H9 (cell line): ENCODE data around the gene PICALM. TPM values are rescaled to one million over a fixed set of nuclear protein-coding genes. Genes with fewer than 3 reads are reported as not detected.

Source experiments
- DNase-seq: peaks from one replicate; pipeline ENCODE4 v3.0.0-alpha.2; 2017
- H2AFZ ChIP-seq: one replicate; pipeline ENCODE4 v1.6.1; 2013; ENCODE audit warnings: mild to moderate bottlenecking, low read length, control low read depth, moderate library complexity
- H2AK5ac ChIP-seq: 2 replicates; pipeline ENCODE4 v1.6.1; 2013; ENCODE audit warnings: low read length, control low read depth, mixed read lengths; ENCODE audit not compliant: insufficient read length
- H2BK120ac ChIP-seq: one replicate; pipeline ENCODE4 v1.6.1; 2013; ENCODE audit warnings: low read depth, mild to moderate bottlenecking, low read length, control low read depth, inconsistent platforms; ENCODE audit not compliant: poor library complexity, severe bottlenecking
- H2BK12ac ChIP-seq: 2 replicates; pipeline ENCODE4 v1.6.1; 2013; ENCODE audit warnings: low read length, control low read depth, mixed read lengths, low read depth; ENCODE audit not compliant: insufficient read length
- H2BK15ac ChIP-seq: 2 replicates; pipeline ENCODE4 v1.6.1; 2013; ENCODE audit warnings: low read depth, low read length, control low read depth
- H2BK20ac ChIP-seq: one replicate; pipeline ENCODE4 v1.6.1; 2013; ENCODE audit warnings: low read depth, mild to moderate bottlenecking, low read length, control low read depth, inconsistent platforms; ENCODE audit not compliant: poor library complexity, severe bottlenecking
- H2BK5ac ChIP-seq: 2 replicates; pipeline ENCODE4 v1.6.1; 2013; ENCODE audit warnings: low read length, control low read depth, mixed read lengths; ENCODE audit not compliant: insufficient read length
- H3K14ac ChIP-seq: 2 replicates; pipeline ENCODE4 v1.6.1; 2013; ENCODE audit warnings: low read length, control low read depth; ENCODE audit not compliant: insufficient read depth
- H3K18ac ChIP-seq: 2 replicates; pipeline ENCODE4 v1.6.1; 2013; ENCODE audit warnings: low read depth, mild to moderate bottlenecking, mixed read lengths, low read length, control low read depth; ENCODE audit not compliant: insufficient read length
- H3K23ac ChIP-seq: 2 replicates; pipeline ENCODE4 v1.6.1; 2013; ENCODE audit warnings: low read length, control low read depth, mixed read lengths, low read depth; ENCODE audit not compliant: insufficient read length
- H3K23me2 ChIP-seq: 2 replicates; pipeline ENCODE4 v1.6.1; 2013; ENCODE audit warnings: low read depth, mild to moderate bottlenecking, mixed read lengths, low read length, control low read depth; ENCODE audit not compliant: insufficient read length, poor library complexity, severe bottlenecking
- H3K27ac ChIP-seq: 2 replicates; pipeline ENCODE4 v1.5.1; 2013; ENCODE audit warnings: low read length, control low read depth, mixed read lengths, low read depth; ENCODE audit not compliant: insufficient read length
- H3K27me3 ChIP-seq: 2 replicates; pipeline ENCODE4 v1.6.1; 2013; ENCODE audit warnings: low read length, control low read depth, inconsistent platforms; ENCODE audit not compliant: insufficient read depth
- H3K4ac ChIP-seq: 2 replicates; pipeline ENCODE4 v1.6.1; 2013; ENCODE audit warnings: low read depth, mild to moderate bottlenecking, control low read depth, inconsistent platforms, low read length, moderate library complexity
- H3K4me1 ChIP-seq: 2 replicates; pipeline ENCODE4 v1.6.1; 2013; ENCODE audit warnings: low read length, control low read depth, inconsistent platforms; ENCODE audit not compliant: insufficient read depth
- H3K4me2 ChIP-seq: 2 replicates; pipeline ENCODE4 v1.6.1; 2013; ENCODE audit warnings: low read length, control low read depth, mixed read lengths; ENCODE audit not compliant: insufficient read length, insufficient read depth
- H3K56ac ChIP-seq: 2 replicates; pipeline ENCODE4 v1.6.1; 2013; ENCODE audit warnings: low read depth, mild to moderate bottlenecking, mixed read lengths, low read length, control low read depth; ENCODE audit not compliant: insufficient read length
- H3K79me1 ChIP-seq: 2 replicates; pipeline ENCODE4 v1.6.1; 2013; ENCODE audit warnings: low read depth, mild to moderate bottlenecking, moderate library complexity, low read length, control low read depth, inconsistent platforms; ENCODE audit not compliant: insufficient read depth, poor library complexity, severe bottlenecking
- H3K79me2 ChIP-seq: 2 replicates; pipeline ENCODE4 v1.6.1; 2013; ENCODE audit warnings: low read length, control low read depth, inconsistent platforms; ENCODE audit not compliant: insufficient read depth
- H3K9ac ChIP-seq: 2 replicates; pipeline ENCODE4 v1.6.1; 2013; ENCODE audit warnings: low read length, control low read depth, mixed read lengths; ENCODE audit not compliant: insufficient read length; ENCODE audit errors: extremely low read depth
- H3K9me3 ChIP-seq: one replicate; pipeline ENCODE4 v1.6.1; 2013; ENCODE audit warnings: low read depth, low read length, inconsistent platforms; ENCODE audit not compliant: control insufficient read depth
- H3T11ph ChIP-seq: one replicate; pipeline ENCODE4 v1.6.1; 2013; ENCODE audit warnings: mild to moderate bottlenecking, low read length, control low read depth, inconsistent platforms
- H4K20me1 ChIP-seq: one replicate; pipeline ENCODE4 v1.6.1; 2013; ENCODE audit not compliant: control insufficient read depth, insufficient read length, insufficient read depth
- H4K5ac ChIP-seq: 2 replicates; pipeline ENCODE4 v1.6.1; 2013; ENCODE audit warnings: low read depth, mild to moderate bottlenecking, mixed read lengths, low read length, control low read depth; ENCODE audit not compliant: insufficient read length
- H4K8ac ChIP-seq: replicated peaks from 2 replicates; pipeline ENCODE4 v1.6.1; 2013; ENCODE audit warnings: low read length, control low read depth, mixed read lengths, low read depth; ENCODE audit not compliant: insufficient read length
- H4K91ac ChIP-seq: 2 replicates; pipeline ENCODE4 v1.6.1; 2013; ENCODE audit warnings: low read depth, mild to moderate bottlenecking, moderate library complexity, mixed read lengths, low read length, control low read depth; ENCODE audit not compliant: insufficient read length
- H3K27ac Mint-ChIP-seq, 3 experiments: 2 replicates in 2 of 3; 3 replicates in 1 of 3; pipeline ENCODE4 v1.8.0; 2020 to 2021; ENCODE audit warnings: mixed read lengths in 3 of 3, mild to moderate bottlenecking in 1 of 3, moderate library complexity in 1 of 3
- H3K27me3 Mint-ChIP-seq: 2 replicates; pipeline ENCODE4 v1.8.0; 2021; ENCODE audit warnings: low read depth, mild to moderate bottlenecking, moderate library complexity, mixed read lengths
- H3K36me3 Mint-ChIP-seq, 3 experiments: 2 replicates in 2 of 3; 3 replicates in 1 of 3; pipeline ENCODE4 v1.8.0; 2020 to 2021; ENCODE audit warnings: low read depth in 3 of 3, mixed read lengths in 3 of 3; ENCODE audit not compliant: insufficient read depth in 1 of 3
- H3K4me1 Mint-ChIP-seq, 2 experiments: 2 replicates each; pipeline ENCODE4 v1.8.0; 2020; ENCODE audit warnings: mixed read lengths in 2 of 2
- H3K4me3 Mint-ChIP-seq, 2 experiments: 2 replicates in 1 of 2; 3 replicates in 1 of 2; pipeline ENCODE4 v1.8.0; 2020 to 2021; ENCODE audit warnings: mild to moderate bottlenecking in 2 of 2, mixed read lengths in 2 of 2, moderate library complexity in 1 of 2
- H3K9me3 Mint-ChIP-seq, 2 experiments: 2 replicates in 1 of 2; 3 replicates in 1 of 2; pipeline ENCODE4 v1.8.0; 2020; ENCODE audit warnings: mild to moderate bottlenecking in 2 of 2, mixed read lengths in 2 of 2, moderate library complexity in 1 of 2
- WGBS: extraction: QIAGEN DNeasy Blood & Tissue Kit; methylation state at CpG from one replicate; pipeline ENCODE4 v1.1.7; 2013; ENCODE audit warnings: missing lambda C conversion rate, low lambda C conversion rate, mixed read lengths; ENCODE audit not compliant: insufficient read length; ENCODE audit errors: extremely low coverage; 5-methylcytosine and 5-hydroxymethylcytosine counted together
- total RNA-seq: library from RNA; stranded (reverse); gene quantifications from 2 replicates; pipeline ENCODE4 v1.2.1, GENCODE V29; 2021
- TF ChIP-seq, protein P1 (sequence below): fragments of 200-600 bp; sonication (generic); conservative IDR thresholded peaks from 3 replicates; pipeline ENCODE4 v1.8.0; 2021; ENCODE audit warnings: antibody characterized with exemption, mild to moderate bottlenecking

Gene PICALM
- total RNA-seq, 1 experiment from 2014 or later: 76.4 TPM

- Histone ChIP-seq H4K20me1 (no peaks in the 10 kb centered on the region), H2BK12ac (no peak overlapping the region), H2BK5ac (no peak overlapping the region), H2BK15ac (no peak overlapping the region), H2BK20ac (no peak overlapping the region), H3K23ac (no peak overlapping the region), H3K56ac (no peak overlapping the region), H3K79me2 (peaks cover 16% of the 10 kb centered on the region; the same call in 1 of the 2 replicates), H3K9me3 (no peaks in the 10 kb centered on the region), H2BK120ac (no peak overlapping the region), H4K91ac (no peak overlapping the region), H3T11ph (no peak overlapping the region), H3K4ac (no peak overlapping the region), H3K27me3 (no peaks in the 10 kb centered on the region), H3K18ac (no peak overlapping the region), H2AFZ (no peak overlapping the region), H3K4me1 (no peaks in the 10 kb centered on the region), H3K4me2 (no peak overlapping the region), H4K5ac (no peak overlapping the region), H3K14ac (no peak overlapping the region), H3K23me2 (no peaks in the 10 kb centered on the region), H4K8ac (no peak overlapping the region), H2AK5ac (no peak overlapping the region), H3K27ac (no peak overlapping the region), H3K9ac (no peak overlapping the region), H3K79me1 (no peaks in the 10 kb centered on the region)
- H3K36me3 Mint-ChIP-seq: peaks cover 0 to 8% (median 6%) of the 10 kb centered on the region in 3 experiments; a peak in 1 of 7 replicates
- H3K27ac Mint-ChIP-seq: no peak overlapping the region
- TF ChIP-seq, protein P1, sequence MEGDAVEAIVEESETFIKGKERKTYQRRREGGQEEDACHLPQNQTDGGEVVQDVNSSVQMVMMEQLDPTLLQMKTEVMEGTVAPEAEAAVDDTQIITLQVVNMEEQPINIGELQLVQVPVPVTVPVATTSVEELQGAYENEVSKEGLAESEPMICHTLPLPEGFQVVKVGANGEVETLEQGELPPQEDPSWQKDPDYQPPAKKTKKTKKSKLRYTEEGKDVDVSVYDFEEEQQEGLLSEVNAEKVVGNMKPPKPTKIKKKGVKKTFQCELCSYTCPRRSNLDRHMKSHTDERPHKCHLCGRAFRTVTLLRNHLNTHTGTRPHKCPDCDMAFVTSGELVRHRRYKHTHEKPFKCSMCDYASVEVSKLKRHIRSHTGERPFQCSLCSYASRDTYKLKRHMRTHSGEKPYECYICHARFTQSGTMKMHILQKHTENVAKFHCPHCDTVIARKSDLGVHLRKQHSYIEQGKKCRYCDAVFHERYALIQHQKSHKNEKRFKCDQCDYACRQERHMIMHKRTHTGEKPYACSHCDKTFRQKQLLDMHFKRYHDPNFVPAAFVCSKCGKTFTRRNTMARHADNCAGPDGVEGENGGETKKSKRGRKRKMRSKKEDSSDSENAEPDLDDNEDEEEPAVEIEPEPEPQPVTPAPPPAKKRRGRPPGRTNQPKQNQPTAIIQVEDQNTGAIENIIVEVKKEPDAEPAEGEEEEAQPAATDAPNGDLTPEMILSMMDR: no peak
- peaks cover 23 to 24% of the 10 kb centered on the region in 2 experiments for H3K4me1 Mint-ChIP-seq
- no peaks in the 10 kb centered on the region for H3K9me3 Mint-ChIP-seq
- DNase-seq: no peak
- no peaks in the 10 kb centered on the region for H3K27me3 Mint-ChIP-seq
- WGBS: no CpG with 5 or more reads among the region's 2 CpGs
- H3K4me3 Mint-ChIP-seq: no peak overlapping the region
Observed at GRCh38 chr11:86034710-86035109, 34.2 kb downstream of the PICALM start.
